Fibroblast of lung (primary cell): ENCODE data around the gene HHIPL1.

Experiments used
- CTCF ChIP-seq, 2 donors: IDR thresholded peaks in 1 of 2; conservative IDR thresholded peaks in 1 of 2; 1 replicate in 1 of 2; 2 replicates in 1 of 2; pipeline ENCODE4 v1.5.1; 2011 to 2012; ENCODE audit warnings: low read length in 2 of 2, control low read depth in 1 of 2, inconsistent platforms in 1 of 2, low read depth in 1 of 2, mild to moderate bottlenecking in 1 of 2
- EZH2 ChIP-seq: IDR thresholded peaks from 2 replicates; pipeline ENCODE4 v1.5.1; 2012; ENCODE audit warnings: low read length, control low read depth, mild to moderate bottlenecking; ENCODE audit errors: missing control alignments

GRCh38 chr14:99611646-99612045 lies 33.3 kb upstream of the HHIPL1 start:
- no peak for TF ChIP-seq CTCF (conservative IDR thresholded peaks at IDR 0.05 in 1 of 2, IDR thresholded peaks at IDR 0.05 in 1 of 2; ENCODE audit: low read depth in 1 of 2, low read length in 2 of 2)
- TF ChIP-seq EZH2: no peak
